GM19463 (cell line): ENCODE results near the gene SBK3.
"Not testable (repeated sequence)": the region's sequence is repeated elsewhere in the genome, so short reads cannot be mapped to it uniquely, and the experiment has no call there.

Experiments used
- ATAC-seq: cut with Tn5 transposase; IDR thresholded peaks from one replicate; pipeline ENCODE4 v1.9.1; 2021; ENCODE audit warnings: mild to moderate bottlenecking, moderate library complexity; ENCODE audit not compliant: unreplicated experiment

SBK3 gene

DNA sequence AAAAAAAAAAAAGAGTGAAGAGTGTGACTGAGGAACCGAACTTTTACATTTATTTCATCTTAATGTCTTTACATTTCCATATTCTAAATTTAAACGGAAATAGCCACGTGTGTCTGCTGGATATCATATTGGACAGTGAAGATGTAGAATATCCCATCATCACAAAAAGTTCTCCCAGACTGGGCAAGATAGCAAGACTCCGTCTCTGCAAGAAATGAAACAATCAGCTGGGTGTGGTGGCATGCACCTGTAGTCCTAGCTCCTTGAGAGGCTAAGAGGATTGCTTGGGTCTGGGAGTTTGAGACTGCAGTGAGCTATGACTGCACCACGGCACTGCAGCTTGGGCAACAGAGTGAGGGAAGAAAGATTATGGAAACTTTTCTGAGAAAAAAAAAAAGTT is 31.4 kb upstream of the SBK3 start:
- ATAC-seq: no peak

DNA sequence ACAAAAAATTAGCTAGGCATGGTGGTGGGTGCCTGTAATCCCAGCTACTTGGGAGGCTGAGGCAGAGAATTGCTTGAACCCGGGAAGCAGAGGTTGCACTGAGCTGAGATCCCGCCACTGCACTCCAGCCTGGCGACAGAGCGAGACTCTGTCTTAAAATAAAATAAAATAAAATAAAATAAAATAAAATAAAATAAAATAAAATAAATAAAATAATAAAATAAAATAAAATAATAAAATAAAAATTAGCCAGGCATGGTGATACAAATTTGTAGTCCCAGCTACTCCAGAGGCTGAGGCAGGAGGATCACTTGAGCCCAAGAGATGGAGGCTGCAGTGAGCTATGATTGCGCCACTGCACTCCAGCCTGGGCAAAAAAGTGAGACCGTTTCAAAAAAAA is 28.6 kb upstream of the SBK3 start:
- not testable (repeated sequence) for ATAC-seq

GRCh38 chr19:55569477-55569876 is 24.1 kb upstream of the SBK3 start:
- ATAC-seq: not testable (repeated sequence)

DNA sequence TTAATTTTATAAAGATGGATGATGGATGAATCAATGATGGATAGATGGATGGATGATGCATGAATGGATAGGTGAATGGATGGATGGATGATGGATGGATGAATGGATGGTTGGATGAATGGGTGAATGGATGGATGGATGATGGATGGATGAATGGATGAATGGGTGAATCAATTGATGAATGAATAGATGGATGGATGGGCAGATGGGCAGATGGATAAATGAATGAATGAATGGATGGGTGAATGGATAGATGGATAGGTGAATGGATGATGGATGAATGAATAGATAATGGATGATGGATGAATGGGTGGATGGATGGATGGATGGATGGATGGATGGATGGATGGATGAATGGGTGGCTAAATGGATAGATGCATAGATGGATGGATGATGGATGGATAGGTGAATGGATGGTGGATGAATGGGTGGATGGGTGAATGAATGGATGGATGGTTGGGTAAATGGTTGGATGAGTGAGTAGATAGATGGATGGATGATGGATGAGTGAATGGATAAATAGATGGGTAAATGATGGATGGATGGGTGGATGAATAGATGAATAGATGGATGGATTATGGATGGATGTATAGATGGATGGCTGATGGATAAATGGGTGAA is 22.5 kb upstream of the SBK3 start:
- ATAC-seq: no peak

DNA sequence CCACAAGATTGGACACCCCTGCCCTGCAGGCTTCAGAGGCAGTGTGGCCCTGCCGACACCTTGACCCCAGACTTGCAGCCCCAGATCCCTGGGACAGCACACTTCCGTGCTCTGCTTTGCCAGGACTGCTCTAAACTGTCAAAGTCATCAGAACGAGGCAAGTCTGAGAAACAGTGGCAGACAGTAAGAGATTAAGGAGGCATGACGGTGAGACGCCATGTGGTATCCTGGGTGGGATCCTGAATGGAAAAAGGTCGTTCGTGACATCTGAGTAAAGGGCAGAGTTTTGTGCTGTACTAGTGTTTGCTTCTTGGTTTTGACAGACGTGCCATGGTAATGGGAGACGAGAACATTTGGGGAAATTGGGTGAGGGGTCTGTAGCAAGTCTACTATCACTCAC is 21.5 kb upstream of the SBK3 start:
- ATAC-seq: no peak

GRCh38 chr19:55563261-55563690 is 17.9 kb upstream of the SBK3 start:
- no peak for ATAC-seq

GRCh38 chr19:55559684-55560083 is 14.3 kb upstream of the SBK3 start:
- no peak for ATAC-seq

GRCh38 chr19:55554741-55555152 is 9.4 kb upstream of the SBK3 start:
- no peak for ATAC-seq

DNA sequence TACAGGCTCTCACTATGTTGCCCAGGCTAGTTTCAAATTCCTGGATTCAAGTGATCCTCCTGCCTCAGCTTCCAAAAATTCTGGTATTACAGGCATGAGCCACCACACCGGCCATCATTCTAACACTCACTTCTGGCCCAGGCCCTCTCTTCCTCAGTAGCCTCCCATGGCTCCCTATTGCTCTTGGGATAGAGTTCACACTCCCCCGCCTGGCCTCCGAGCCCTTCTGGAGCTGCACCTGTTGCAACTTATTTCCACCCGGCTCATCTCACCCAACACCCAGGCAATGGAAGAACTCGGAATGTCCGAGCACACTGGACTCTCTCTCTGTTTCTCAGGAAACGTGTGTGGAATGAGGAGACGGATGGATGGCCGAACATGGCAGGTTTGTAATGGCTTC is 9.0 kb upstream of the SBK3 start:
- ATAC-seq: no peak

- ATAC-seq: no peak
Measured at GRCh38 chr19:55553217-55554182, 8.2 kb upstream of the SBK3 start.

DNA sequence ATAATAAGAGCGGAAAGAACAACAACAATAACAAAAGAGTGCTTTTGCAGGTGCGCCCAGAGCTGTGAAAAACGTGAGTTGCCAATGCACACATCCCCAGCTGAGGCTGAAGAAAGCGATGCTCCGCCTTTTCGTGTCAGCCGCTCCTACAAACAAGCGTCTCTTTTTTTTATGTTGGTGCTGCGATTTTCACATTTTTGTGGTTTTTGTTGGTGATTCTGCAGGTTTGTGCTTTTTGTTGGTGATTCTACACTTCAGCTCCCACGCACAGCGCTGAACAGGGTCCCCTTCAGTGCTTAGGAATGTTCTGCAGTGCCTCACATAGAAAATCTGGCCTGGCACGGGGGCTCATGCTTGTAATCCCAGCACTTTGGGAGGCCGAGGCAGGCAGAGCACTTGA is 7.3 kb upstream of the SBK3 start:
- no peak for ATAC-seq

DNA sequence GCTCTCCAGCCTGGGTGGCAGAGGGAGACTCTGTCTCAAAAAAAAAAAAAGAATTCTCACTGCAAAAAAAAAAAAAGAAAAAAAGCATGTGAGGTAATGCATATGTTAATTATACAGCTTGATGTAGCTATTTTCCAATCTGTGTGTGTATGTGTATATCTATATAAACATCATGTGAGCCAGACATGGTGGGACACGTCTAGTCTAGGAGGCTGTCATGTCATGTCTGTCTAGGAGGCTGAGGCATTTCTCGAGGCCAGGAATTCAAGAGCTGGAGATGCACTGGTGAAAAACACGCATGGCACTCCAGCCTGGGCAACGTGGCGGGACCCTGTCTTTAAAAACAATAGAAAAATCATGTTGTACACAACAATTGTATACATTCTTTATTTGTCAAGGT is 6.9 kb upstream of the SBK3 start:
- no peak for ATAC-seq

- ATAC-seq: no peak
Measured at GRCh38 chr19:55550321-55550650, 4.9 kb upstream of the SBK3 start.

DNA sequence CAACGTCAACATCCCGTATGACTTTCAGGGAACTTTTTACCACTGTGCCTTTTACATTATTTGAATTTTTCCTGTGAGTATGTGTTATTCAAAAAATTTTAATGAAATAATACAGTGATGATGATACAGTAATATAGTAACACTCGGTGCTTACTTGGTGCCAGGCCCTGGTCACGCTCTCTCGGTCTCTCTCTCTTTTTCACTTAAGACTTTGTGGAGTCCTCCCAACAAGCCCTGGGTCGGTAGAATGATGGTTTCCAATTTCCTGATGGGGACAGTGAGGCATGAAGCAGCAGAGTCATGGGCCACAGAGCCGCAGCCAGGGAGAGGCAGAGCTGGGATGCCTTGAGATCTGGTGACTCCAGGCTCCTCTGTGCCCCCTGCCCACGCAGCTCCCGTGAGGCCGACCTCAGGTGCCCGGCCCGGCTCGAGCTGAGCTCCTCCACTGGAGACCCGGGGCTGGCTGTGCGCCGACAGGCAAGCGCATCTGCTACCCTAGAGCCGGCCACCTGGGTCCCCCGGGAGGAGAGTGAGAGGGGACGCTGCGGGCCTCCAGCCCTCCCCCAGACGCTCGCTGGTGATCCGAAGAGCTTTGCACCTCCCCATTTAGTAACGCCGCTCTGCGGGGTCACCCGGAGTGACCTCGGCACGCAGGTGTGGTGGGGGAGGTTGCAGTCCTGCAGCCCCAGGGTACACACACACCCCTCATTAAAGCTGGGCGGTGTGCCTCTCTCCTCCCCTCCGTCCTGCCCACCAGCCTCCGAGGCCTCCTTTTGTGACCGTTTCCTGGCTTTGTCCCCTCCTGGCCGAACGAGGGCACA is 4.4 kb upstream of the SBK3 start:
- ATAC-seq: no peak

- ATAC-seq: no peak
Measured at GRCh38 chr19:55546822-55547614, 1.7 kb upstream of the SBK3 start.

- no peak for ATAC-seq
Measured at GRCh38 chr19:55546011-55546410, 668 bp upstream of the SBK3 start.

DNA sequence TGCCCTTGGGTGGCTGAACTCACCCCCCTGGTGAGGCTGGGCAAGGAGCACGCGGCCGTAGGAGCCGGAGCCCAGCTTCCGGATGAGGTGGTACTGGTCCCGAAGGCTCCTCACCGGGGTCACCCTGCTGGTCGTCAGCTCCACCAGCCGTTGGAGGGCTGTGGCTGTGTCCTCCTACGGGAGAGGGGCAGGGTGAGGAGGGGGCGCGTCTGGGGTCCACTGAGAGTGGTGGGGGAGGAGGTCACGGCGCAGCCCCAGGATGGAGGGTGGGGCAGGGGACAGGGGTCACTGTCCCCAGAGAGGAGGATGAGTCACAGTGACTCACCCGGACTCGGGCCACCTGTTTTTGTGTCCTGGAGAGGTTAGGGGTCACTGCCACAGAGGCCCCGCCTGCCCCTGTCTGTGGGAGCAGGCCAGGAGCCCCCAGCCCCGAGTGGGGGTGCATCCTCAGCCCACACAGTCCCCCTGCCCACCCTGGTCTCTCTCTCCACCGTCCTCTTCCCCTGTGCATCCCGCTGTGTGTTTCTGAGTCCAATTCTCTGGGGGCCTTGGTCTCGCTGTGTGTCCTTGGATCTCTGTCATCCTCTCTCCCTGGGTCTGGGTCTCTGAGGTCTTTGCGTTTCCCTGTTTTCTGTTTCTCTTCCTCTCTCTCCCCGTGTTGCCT is 435 bp downstream of the SBK3 start:
- ATAC-seq: no peak

- no peak for ATAC-seq
Measured at GRCh38 chr19:55544014-55544413, 1.3 kb downstream of the SBK3 start.

DNA sequence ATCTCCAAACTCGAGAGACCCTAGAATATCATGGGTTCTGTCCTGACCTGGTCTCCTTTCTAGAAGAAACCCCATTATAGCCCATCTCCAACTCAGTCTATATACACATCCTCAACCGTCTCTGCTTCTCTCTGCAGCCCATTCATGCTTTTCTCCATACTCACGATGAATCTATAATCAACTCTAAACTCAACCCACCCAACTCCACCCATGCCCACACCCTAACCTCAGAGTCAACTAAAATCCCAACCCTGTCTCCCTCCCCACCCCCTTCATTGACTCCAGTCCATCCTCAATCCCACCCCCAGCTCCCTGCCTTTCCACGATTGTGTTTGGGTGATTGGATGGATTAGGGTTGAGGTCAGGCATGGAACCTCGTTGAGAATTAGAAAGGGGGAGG is 1.8 kb downstream of the SBK3 start:
- ATAC-seq: no peak

DNA sequence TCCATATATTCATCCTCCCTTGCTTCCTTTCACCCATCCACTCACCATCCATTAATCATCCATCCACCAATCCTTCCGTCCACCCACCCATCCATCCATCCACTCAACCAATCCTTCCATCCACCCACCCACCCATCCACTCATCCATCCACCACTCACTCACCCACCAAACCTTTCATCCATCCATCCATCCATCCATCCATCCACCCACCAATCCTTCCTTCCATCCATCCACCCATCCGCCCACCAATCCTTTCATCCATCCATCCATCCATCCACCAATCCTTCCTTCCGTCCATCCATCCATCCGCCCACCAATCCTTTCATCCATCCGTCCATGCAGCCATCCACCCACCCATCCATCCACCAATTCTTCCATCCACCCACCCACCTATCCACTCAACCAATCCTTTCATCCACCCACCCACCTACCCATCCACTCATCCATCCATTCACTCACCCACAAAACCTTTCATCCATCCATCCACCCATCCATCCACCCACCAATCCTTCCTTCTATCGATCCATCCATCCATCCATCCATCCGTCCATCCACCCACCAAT is 3.0 kb downstream of the SBK3 start:
- ATAC-seq: no peak
